HG03521 (cell line): Measurements from ENCODE around the gene RAB35.
"Not testable (repeated sequence)": the region's sequence is repeated elsewhere in the genome, so short reads cannot be mapped to it uniquely, and the experiment has no call there.

ENCODE experiments used
- ATAC-seq: cut with Tn5 transposase; IDR thresholded peaks from one replicate; pipeline ENCODE4 v1.9.1; 2021; ENCODE audit warnings: mild to moderate bottlenecking, moderate library complexity; ENCODE audit not compliant: unreplicated experiment

RAB35 gene

GRCh38 chr12:120064054-120064940, 52.3 kb downstream of the RAB35 start:
- ATAC-seq = no peak

DNA sequence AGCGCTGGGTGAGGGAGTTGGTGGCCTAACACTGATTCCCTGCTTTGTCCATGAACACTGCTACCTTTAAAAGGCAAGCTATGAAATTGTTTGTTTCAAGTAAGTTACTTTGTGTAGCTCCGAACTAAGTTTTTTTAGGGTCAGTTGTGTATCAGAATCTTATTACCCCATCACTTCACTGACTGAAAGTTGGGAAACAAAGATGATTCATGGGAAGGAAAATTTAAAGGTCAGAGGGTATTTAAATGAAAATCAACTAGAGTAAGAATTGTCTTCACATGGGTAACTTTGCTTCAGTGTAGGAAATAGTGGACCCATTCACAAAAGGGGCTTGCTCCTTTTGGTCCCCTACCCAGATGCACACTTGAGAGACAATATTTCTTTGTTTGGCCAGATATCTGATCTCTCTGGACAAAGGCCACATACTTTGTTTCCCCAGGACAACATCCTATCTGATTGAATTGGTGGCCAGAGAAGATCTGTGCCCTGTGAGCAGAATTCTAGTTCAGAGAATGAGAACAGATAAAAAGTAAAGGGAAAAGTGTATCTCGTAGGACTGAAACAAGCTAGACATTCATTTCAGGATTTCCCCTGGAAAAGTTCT, 53.5 kb downstream of the RAB35 start:
- ATAC-seq = no peak

GRCh38 chr12:120061575-120062214, 54.9 kb downstream of the RAB35 start:
- ATAC-seq = no peak

- ATAC-seq = no peak
Measured at GRCh38 chr12:120060717-120061116, 55.8 kb downstream of the RAB35 start.

DNA sequence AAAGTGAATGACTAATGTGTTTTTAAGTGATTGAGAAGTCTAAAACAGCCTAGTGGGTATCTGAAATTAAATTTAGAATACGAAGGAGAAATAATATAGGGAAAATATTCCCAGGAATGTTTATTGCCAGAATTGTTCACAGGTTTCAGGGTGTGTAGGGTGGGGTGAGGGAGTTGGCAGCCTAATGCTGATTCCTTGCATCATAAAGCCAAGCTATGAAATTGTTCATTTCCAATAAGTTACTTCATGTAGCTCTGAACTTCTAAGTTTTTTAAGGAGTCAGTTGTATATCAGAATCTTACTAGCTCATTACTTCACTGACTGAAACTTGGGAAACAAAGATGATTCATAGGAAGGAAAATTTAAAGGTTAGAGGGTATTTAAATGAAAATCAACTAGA, 56.4 kb downstream of the RAB35 start:
- no peak for ATAC-seq

- ATAC-seq = no peak
Measured at GRCh38 chr12:120056739-120057138, 59.8 kb downstream of the RAB35 start.

- ATAC-seq = no peak
Measured at GRCh38 chr12:120055231-120056000, 61.1 kb downstream of the RAB35 start.

- no peak for ATAC-seq
Measured at GRCh38 chr12:120054293-120054692, 62.3 kb downstream of the RAB35 start.

GRCh38 chr12:120051535-120051934, 65.0 kb downstream of the RAB35 start:
- no peak for ATAC-seq

GRCh38 chr12:120049426-120049825, 67.1 kb downstream of the RAB35 start:
- ATAC-seq = no peak

DNA sequence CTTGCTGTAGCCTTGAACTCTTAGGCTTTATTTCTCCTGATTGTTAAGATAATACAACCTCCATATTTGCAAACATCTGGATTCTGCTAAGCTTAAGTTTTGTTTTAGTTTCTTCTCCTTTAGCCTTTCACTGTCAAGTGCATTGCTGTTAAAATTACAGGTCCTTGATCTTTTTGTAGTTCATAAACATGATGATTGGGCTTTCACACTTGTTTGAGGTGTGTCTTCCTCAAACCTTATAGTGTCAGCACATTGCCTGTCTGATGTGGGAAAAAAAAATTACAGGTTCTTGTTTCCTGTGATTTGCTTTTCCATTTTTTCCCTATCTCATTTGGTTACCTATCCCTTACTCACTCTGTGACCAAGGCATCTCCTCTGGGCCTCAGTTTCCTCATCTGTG, 68.3 kb downstream of the RAB35 start:
- no peak for ATAC-seq

DNA sequence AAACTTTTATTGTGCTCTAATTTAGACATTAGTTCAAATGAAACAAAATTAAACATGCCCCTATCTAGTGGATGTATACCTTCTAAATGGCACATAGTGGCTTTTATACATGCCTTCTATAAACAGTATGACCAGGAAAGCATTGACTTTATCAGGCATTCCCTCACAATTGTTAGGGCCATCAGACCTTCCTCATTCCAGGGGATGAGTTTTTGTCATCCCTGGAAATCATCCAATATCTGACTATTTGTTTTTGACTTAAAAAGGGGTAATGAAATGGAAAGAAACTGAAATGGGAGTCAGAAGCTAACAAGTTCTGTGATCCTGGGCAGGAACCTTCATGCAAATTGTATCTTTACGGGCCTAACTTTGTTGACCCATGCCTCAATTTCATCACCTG, 69.5 kb downstream of the RAB35 start:
- ATAC-seq = no peak

DNA sequence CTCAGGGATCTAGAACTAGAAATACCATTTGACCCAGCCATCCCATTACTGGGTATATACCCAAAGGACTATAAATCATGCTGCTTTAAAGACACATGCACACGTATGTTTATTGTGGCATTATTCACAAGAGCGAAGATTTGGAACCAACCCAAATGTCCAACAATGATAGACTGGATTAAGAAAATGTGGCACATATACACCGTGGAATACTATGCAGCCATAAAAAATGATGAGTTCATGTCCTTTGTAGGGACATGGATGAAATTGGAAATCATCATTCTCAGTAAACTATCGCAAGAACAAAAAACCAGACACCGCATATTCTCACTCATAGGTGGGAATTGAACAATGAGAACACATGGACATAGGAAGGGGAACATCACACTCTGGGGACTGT, 71.2 kb downstream of the RAB35 start:
- ATAC-seq = not testable (repeated sequence)
